H9 (cell line): ENCODE results near the gene AKR1E2. TPM values are rescaled to one million over a fixed set of nuclear protein-coding genes. Genes with fewer than 3 reads are reported as not detected.

Experiments
- DNase-seq: peaks from one replicate; pipeline ENCODE4 v3.0.0-alpha.2; 2017
- H2AFZ ChIP-seq: one replicate; pipeline ENCODE4 v1.6.1; 2013; ENCODE audit warnings: mild to moderate bottlenecking, low read length, control low read depth, moderate library complexity
- H2AK5ac ChIP-seq: 2 replicates; pipeline ENCODE4 v1.6.1; 2013; ENCODE audit warnings: low read length, control low read depth, mixed read lengths; ENCODE audit not compliant: insufficient read length
- H2BK120ac ChIP-seq: one replicate; pipeline ENCODE4 v1.6.1; 2013; ENCODE audit warnings: low read depth, mild to moderate bottlenecking, low read length, control low read depth, inconsistent platforms; ENCODE audit not compliant: poor library complexity, severe bottlenecking
- H2BK12ac ChIP-seq: 2 replicates; pipeline ENCODE4 v1.6.1; 2013; ENCODE audit warnings: low read length, control low read depth, mixed read lengths, low read depth; ENCODE audit not compliant: insufficient read length
- H2BK15ac ChIP-seq: 2 replicates; pipeline ENCODE4 v1.6.1; 2013; ENCODE audit warnings: low read depth, low read length, control low read depth
- H2BK20ac ChIP-seq: one replicate; pipeline ENCODE4 v1.6.1; 2013; ENCODE audit warnings: low read depth, mild to moderate bottlenecking, low read length, control low read depth, inconsistent platforms; ENCODE audit not compliant: poor library complexity, severe bottlenecking
- H2BK5ac ChIP-seq: 2 replicates; pipeline ENCODE4 v1.6.1; 2013; ENCODE audit warnings: low read length, control low read depth, mixed read lengths; ENCODE audit not compliant: insufficient read length
- H3K14ac ChIP-seq: 2 replicates; pipeline ENCODE4 v1.6.1; 2013; ENCODE audit warnings: low read length, control low read depth; ENCODE audit not compliant: insufficient read depth
- H3K18ac ChIP-seq: 2 replicates; pipeline ENCODE4 v1.6.1; 2013; ENCODE audit warnings: low read depth, mild to moderate bottlenecking, mixed read lengths, low read length, control low read depth; ENCODE audit not compliant: insufficient read length
- H3K23ac ChIP-seq: 2 replicates; pipeline ENCODE4 v1.6.1; 2013; ENCODE audit warnings: low read length, control low read depth, mixed read lengths, low read depth; ENCODE audit not compliant: insufficient read length
- H3K23me2 ChIP-seq: 2 replicates; pipeline ENCODE4 v1.6.1; 2013; ENCODE audit warnings: low read depth, mild to moderate bottlenecking, mixed read lengths, low read length, control low read depth; ENCODE audit not compliant: insufficient read length, poor library complexity, severe bottlenecking
- H3K27ac ChIP-seq: 2 replicates; pipeline ENCODE4 v1.5.1; 2013; ENCODE audit warnings: low read length, control low read depth, mixed read lengths, low read depth; ENCODE audit not compliant: insufficient read length
- H3K27me3 ChIP-seq: 2 replicates; pipeline ENCODE4 v1.6.1; 2013; ENCODE audit warnings: low read length, control low read depth, inconsistent platforms; ENCODE audit not compliant: insufficient read depth
- H3K4ac ChIP-seq: 2 replicates; pipeline ENCODE4 v1.6.1; 2013; ENCODE audit warnings: low read depth, mild to moderate bottlenecking, control low read depth, inconsistent platforms, low read length, moderate library complexity
- H3K4me1 ChIP-seq: 2 replicates; pipeline ENCODE4 v1.6.1; 2013; ENCODE audit warnings: low read length, control low read depth, inconsistent platforms; ENCODE audit not compliant: insufficient read depth
- H3K4me2 ChIP-seq: 2 replicates; pipeline ENCODE4 v1.6.1; 2013; ENCODE audit warnings: low read length, control low read depth, mixed read lengths; ENCODE audit not compliant: insufficient read length, insufficient read depth
- H3K56ac ChIP-seq: 2 replicates; pipeline ENCODE4 v1.6.1; 2013; ENCODE audit warnings: low read depth, mild to moderate bottlenecking, mixed read lengths, low read length, control low read depth; ENCODE audit not compliant: insufficient read length
- H3K79me1 ChIP-seq: 2 replicates; pipeline ENCODE4 v1.6.1; 2013; ENCODE audit warnings: low read depth, mild to moderate bottlenecking, moderate library complexity, low read length, control low read depth, inconsistent platforms; ENCODE audit not compliant: insufficient read depth, poor library complexity, severe bottlenecking
- H3K79me2 ChIP-seq: 2 replicates; pipeline ENCODE4 v1.6.1; 2013; ENCODE audit warnings: low read length, control low read depth, inconsistent platforms; ENCODE audit not compliant: insufficient read depth
- H3K9ac ChIP-seq: 2 replicates; pipeline ENCODE4 v1.6.1; 2013; ENCODE audit warnings: low read length, control low read depth, mixed read lengths; ENCODE audit not compliant: insufficient read length; ENCODE audit errors: extremely low read depth
- H3K9me3 ChIP-seq: one replicate; pipeline ENCODE4 v1.6.1; 2013; ENCODE audit warnings: low read depth, low read length, inconsistent platforms; ENCODE audit not compliant: control insufficient read depth
- H3T11ph ChIP-seq: one replicate; pipeline ENCODE4 v1.6.1; 2013; ENCODE audit warnings: mild to moderate bottlenecking, low read length, control low read depth, inconsistent platforms
- H4K20me1 ChIP-seq: one replicate; pipeline ENCODE4 v1.6.1; 2013; ENCODE audit not compliant: control insufficient read depth, insufficient read length, insufficient read depth
- H4K5ac ChIP-seq: 2 replicates; pipeline ENCODE4 v1.6.1; 2013; ENCODE audit warnings: low read depth, mild to moderate bottlenecking, mixed read lengths, low read length, control low read depth; ENCODE audit not compliant: insufficient read length
- H4K8ac ChIP-seq: replicated peaks from 2 replicates; pipeline ENCODE4 v1.6.1; 2013; ENCODE audit warnings: low read length, control low read depth, mixed read lengths, low read depth; ENCODE audit not compliant: insufficient read length
- H4K91ac ChIP-seq: 2 replicates; pipeline ENCODE4 v1.6.1; 2013; ENCODE audit warnings: low read depth, mild to moderate bottlenecking, moderate library complexity, mixed read lengths, low read length, control low read depth; ENCODE audit not compliant: insufficient read length
- H3K27ac Mint-ChIP-seq, 3 experiments: 2 replicates in 2 of 3; 3 replicates in 1 of 3; pipeline ENCODE4 v1.8.0; 2020 to 2021; ENCODE audit warnings: mixed read lengths in 3 of 3, mild to moderate bottlenecking in 1 of 3, moderate library complexity in 1 of 3
- H3K27me3 Mint-ChIP-seq: 2 replicates; pipeline ENCODE4 v1.8.0; 2021; ENCODE audit warnings: low read depth, mild to moderate bottlenecking, moderate library complexity, mixed read lengths
- H3K36me3 Mint-ChIP-seq, 3 experiments: 2 replicates in 2 of 3; 3 replicates in 1 of 3; pipeline ENCODE4 v1.8.0; 2020 to 2021; ENCODE audit warnings: low read depth in 3 of 3, mixed read lengths in 3 of 3; ENCODE audit not compliant: insufficient read depth in 1 of 3
- H3K4me1 Mint-ChIP-seq, 2 experiments: 2 replicates each; pipeline ENCODE4 v1.8.0; 2020; ENCODE audit warnings: mixed read lengths in 2 of 2
- H3K4me3 Mint-ChIP-seq, 2 experiments: 2 replicates in 1 of 2; 3 replicates in 1 of 2; pipeline ENCODE4 v1.8.0; 2020 to 2021; ENCODE audit warnings: mild to moderate bottlenecking in 2 of 2, mixed read lengths in 2 of 2, moderate library complexity in 1 of 2
- H3K9me3 Mint-ChIP-seq, 2 experiments: 2 replicates in 1 of 2; 3 replicates in 1 of 2; pipeline ENCODE4 v1.8.0; 2020; ENCODE audit warnings: mild to moderate bottlenecking in 2 of 2, mixed read lengths in 2 of 2, moderate library complexity in 1 of 2
- CTCF ChIP-seq: fragments of 200-600 bp; sonication (generic); conservative IDR thresholded peaks from 3 replicates; pipeline ENCODE4 v1.8.0; 2021; ENCODE audit warnings: antibody characterized with exemption, mild to moderate bottlenecking
- WGBS: extraction: QIAGEN DNeasy Blood & Tissue Kit; methylation state at CpG from one replicate; pipeline ENCODE4 v1.1.7; 2013; ENCODE audit warnings: missing lambda C conversion rate, low lambda C conversion rate, mixed read lengths; ENCODE audit not compliant: insufficient read length; ENCODE audit errors: extremely low coverage; 5-methylcytosine and 5-hydroxymethylcytosine counted together
- total RNA-seq: library from RNA; stranded (reverse); gene quantifications from 2 replicates; pipeline ENCODE4 v1.2.1, GENCODE V29; 2021

Gene AKR1E2
- total RNA-seq, 1 experiment from 2014 or later: 2.2 TPM

GRCh38 chr10:4813023-4813422 is 13.0 kb upstream of the AKR1E2 start:
- no peak overlapping the region for H3K4me3 Mint-ChIP-seq
- H3K36me3 Mint-ChIP-seq: peaks cover 2 to 9% (median 5%) of the 10 kb centered on the region in 3 experiments; a peak in 6 of 7 replicates
- no peak overlapping the region for H3K18ac ChIP-seq
- TF ChIP-seq CTCF: no peak
- H3K9ac ChIP-seq: no peak overlapping the region
- WGBS: no CpG with 5 or more reads among the region's 6 CpGs
- H2BK20ac ChIP-seq: no peak overlapping the region
- peaks cover 14 to 48% of the 10 kb centered on the region in 2 experiments for H3K9me3 Mint-ChIP-seq
- no peaks in the 10 kb centered on the region for H3K23me2 ChIP-seq
- H4K91ac ChIP-seq: no peak overlapping the region
- no peaks in the 10 kb centered on the region for H3K79me1 ChIP-seq
- H3T11ph ChIP-seq: no peak overlapping the region
- no peak overlapping the region for H3K23ac ChIP-seq
- H2BK12ac ChIP-seq: no peak overlapping the region
- no peak overlapping the region for H3K56ac ChIP-seq
- no peak overlapping the region for H2BK5ac ChIP-seq
- peaks cover 3% of the 10 kb centered on the region for H3K27me3 Mint-ChIP-seq
- H2AFZ ChIP-seq: no peak overlapping the region
- H3K4ac ChIP-seq: no peak overlapping the region
- no peak overlapping the region for H3K4me2 ChIP-seq
- no peak overlapping the region for H4K8ac ChIP-seq
- no peak overlapping the region for H3K27ac Mint-ChIP-seq
- H4K5ac ChIP-seq: no peak overlapping the region
- DNase-seq: no peak
- no peaks in the 10 kb centered on the region for H3K4me1 ChIP-seq
- no peak overlapping the region for H3K27ac ChIP-seq
- H3K9me3 ChIP-seq: peaks cover 6% of the 10 kb centered on the region
- H2AK5ac ChIP-seq: no peak overlapping the region
- H3K79me2 ChIP-seq: no peaks in the 10 kb centered on the region
- no peak overlapping the region for H2BK120ac ChIP-seq
- no peak overlapping the region for H2BK15ac ChIP-seq
- H3K4me1 Mint-ChIP-seq: peaks cover 0 to 6% of the 10 kb centered on the region in 2 experiments; a peak in 1 of 4 replicates
- H4K20me1 ChIP-seq: no peaks in the 10 kb centered on the region
- no peak overlapping the region for H3K14ac ChIP-seq
- no peaks in the 10 kb centered on the region for H3K27me3 ChIP-seq
